NB4 (cell line): ENCODE results near the gene BFAR.

Source experiments
- DNase-seq: peaks from one replicate; pipeline ENCODE4 v3.0.0; 2010; ENCODE audit warnings: low read depth
- H3K4me3 ChIP-seq: one replicate; pipeline ENCODE4 v1.5.1; 2011; ENCODE audit warnings: mild to moderate bottlenecking, low read depth, low read length, moderate library complexity
- CTCF ChIP-seq: IDR thresholded peaks from one replicate; pipeline ENCODE4 v1.5.1; 2012; ENCODE audit warnings: low read depth, low read length
- MAX ChIP-seq: IDR thresholded peaks from 2 replicates; pipeline ENCODE4 v1.6.1; 2011; ENCODE audit warnings: low read depth, low read length
- MYC ChIP-seq: IDR thresholded peaks from 2 replicates; pipeline ENCODE4 v1.6.1; 2011; ENCODE audit warnings: low read depth, low read length
- POLR2A ChIP-seq: IDR thresholded peaks from 2 replicates; pipeline ENCODE4 v1.6.1; 2011; ENCODE audit warnings: mild to moderate bottlenecking; ENCODE audit not compliant: insufficient read length; ENCODE audit errors: extremely low read depth

BFAR gene

GRCh38 chr16:14649816-14650215 lies 17.1 kb downstream of the BFAR start:
- TF ChIP-seq MYC: no peak
- no peak for TF ChIP-seq MAX
- no peak for TF ChIP-seq POLR2A
- no peak for TF ChIP-seq CTCF
- DNase-seq: no peak
- no peak overlapping the region for H3K4me3 ChIP-seq

GRCh38 chr16:14650629-14651028 lies 17.9 kb downstream of the BFAR start:
- TF ChIP-seq CTCF: no peak
- no peak for TF ChIP-seq MYC
- no peak for TF ChIP-seq POLR2A
- no peak for TF ChIP-seq MAX
- no peak overlapping the region for H3K4me3 ChIP-seq
- no peak for DNase-seq

GRCh38 chr16:14652726-14653125 lies 20.0 kb downstream of the BFAR start:
- H3K4me3 ChIP-seq: no peak overlapping the region
- TF ChIP-seq POLR2A (no peak), MAX (no peak), CTCF (no peak), MYC (no peak)
- DNase-seq: no peak

- H3K4me3 ChIP-seq: no peak overlapping the region
- peak; percentile 47 for DNase-seq
- peak; percentile 42 for TF ChIP-seq MAX
- 0 out of 2 replicates have a peak, but pooled peaks have one; percentile 20 for TF ChIP-seq MYC
- TF ChIP-seq CTCF: no peak
- no peak for TF ChIP-seq POLR2A
These were observed 25.3 kb downstream of the BFAR start for GRCh38 chr16:14658063-14658462.

- TF ChIP-seq MYC: no peak
- TF ChIP-seq POLR2A: no peak
- TF ChIP-seq CTCF: no peak
- TF ChIP-seq MAX: no peak
These were observed 34.9 kb downstream of the BFAR start for GRCh38 chr16:14667347-14668266.

More at GRCh38 chr16:14667347-14668266, 34.9 kb downstream of the BFAR start:
- no peak overlapping the region for H3K4me3 ChIP-seq
- no peak for DNase-seq
